Calu3 (cell line): ENCODE data around the gene CDK9. TPM values are rescaled to one million over a fixed set of nuclear protein-coding genes. Genes with fewer than 3 reads are reported as not detected.

Experiments
- BruUV-seq: library from RNA; stranded (reverse); fragments of 400-500 nt; replicated peaks from 2 replicates; lab custom pipeline; 2021; lab: Mats Ljungman, UMichigan
- CTCF ChIA-PET: fragments of 300-600 bp; sonication (Branson Sonifier 250); formaldehyde crosslinking; loops from one replicate; lab custom pipeline; 2022; ENCODE audit warnings: antibody characterized with exemption; lab: Charles Lee
- DNase-seq: peaks from one replicate; pipeline ENCODE4 v3.0.0; 2022
- H3K27ac Mint-ChIP-seq: one replicate; pipeline ENCODE4 v1.8.0; 2022; ENCODE audit warnings: mixed read lengths; ENCODE audit not compliant: unreplicated experiment
- H3K27me3 Mint-ChIP-seq: one replicate; pipeline ENCODE4 v1.8.0; 2022; ENCODE audit warnings: mixed read lengths; ENCODE audit not compliant: unreplicated experiment
- H3K36me3 Mint-ChIP-seq: one replicate; pipeline ENCODE4 v1.8.0; 2022; ENCODE audit warnings: mild to moderate bottlenecking, moderate library complexity, mixed read lengths; ENCODE audit not compliant: insufficient read depth, unreplicated experiment
- H3K4me1 Mint-ChIP-seq: one replicate; pipeline ENCODE4 v1.8.0; 2022; ENCODE audit warnings: mild to moderate bottlenecking, low read depth, mixed read lengths; ENCODE audit not compliant: unreplicated experiment
- H3K4me3 Mint-ChIP-seq: one replicate; pipeline ENCODE4 v1.8.0; 2022; ENCODE audit warnings: mild to moderate bottlenecking, low read depth, moderate library complexity, mixed read lengths; ENCODE audit not compliant: unreplicated experiment
- H3K9me3 Mint-ChIP-seq: one replicate; pipeline ENCODE4 v1.8.0; 2022; ENCODE audit warnings: low read depth, mixed read lengths; ENCODE audit not compliant: unreplicated experiment
- CTCF ChIP-seq: fragments of 200-600 bp; IDR thresholded peaks from one replicate; pipeline ENCODE4 v1.8.0; 2022; ENCODE audit warnings: antibody characterized with exemption; ENCODE audit not compliant: unreplicated experiment
- intact Hi-C: fragments of 100-400 bp; cut with micrococcal nuclease; formaldehyde crosslinking; loops from one replicate; pipeline ENCODE4 v1.10.0; 2022; ENCODE audit not compliant: unreplicated experiment
- total RNA-seq: library from RNA; stranded (reverse); gene quantifications from 2 replicates; pipeline ENCODE4 v1.2.3, GENCODE V29; 2022

The CDK9 gene
- total RNA-seq, 1 experiment from 2014 or later = 41.8 TPM

- intact Hi-C loops = no loop called here
Measured at GRCh38 chr9:127815512-127816361, 29.9 kb downstream of the CDK9 start.

GRCh38 chr9:127816362-127816725 lies 30.5 kb downstream of the CDK9 start:
- no TSS peak for BruUV-seq
- CTCF ChIA-PET = no interaction called here

More at GRCh38 chr9:127815512-127816361, 29.9 kb downstream of the CDK9 start:
- peaks cover 34% of the 10 kb centered on the region for H3K36me3 Mint-ChIP-seq
- no TSS peak for BruUV-seq
- H3K27ac Mint-ChIP-seq = no peak overlapping the region
- no peaks in the 10 kb centered on the region for H3K4me1 Mint-ChIP-seq
- H3K9me3 Mint-ChIP-seq = no peaks in the 10 kb centered on the region
- TF ChIP-seq CTCF = no peak
- DNase-seq = no peak
- no peaks in the 10 kb centered on the region for H3K27me3 Mint-ChIP-seq
- no peak overlapping the region for H3K4me3 Mint-ChIP-seq
- CTCF ChIA-PET = no interaction called here

GRCh38 chr9:127816728-127817127 lies 30.9 kb downstream of the CDK9 start:
- Mint-ChIP-seq H3K4me3 (no peak overlapping the region), H3K36me3 (peaks cover 32% of the 10 kb centered on the region), H3K9me3 (no peaks in the 10 kb centered on the region), H3K27ac (no peak overlapping the region), H3K4me1 (no peaks in the 10 kb centered on the region), H3K27me3 (no peaks in the 10 kb centered on the region)
- CTCF ChIA-PET = no interaction called here
- no TSS peak for BruUV-seq
- no peak for TF ChIP-seq CTCF
- DNase-seq = no peak
- intact Hi-C loops = no loop called here

More at GRCh38 chr9:127816362-127816725, 30.5 kb downstream of the CDK9 start:
- intact Hi-C loops = no loop called here
- no peak for DNase-seq
- no peaks in the 10 kb centered on the region for H3K4me1 Mint-ChIP-seq
- no peak for TF ChIP-seq CTCF
- no peaks in the 10 kb centered on the region for H3K9me3 Mint-ChIP-seq
- H3K27ac Mint-ChIP-seq = no peak overlapping the region
- no peak overlapping the region for H3K4me3 Mint-ChIP-seq
- no peaks in the 10 kb centered on the region for H3K27me3 Mint-ChIP-seq
- peaks cover 32% of the 10 kb centered on the region for H3K36me3 Mint-ChIP-seq

GRCh38 chr9:127817881-127818434 lies 32.1 kb downstream of the CDK9 start:
- no peak for DNase-seq
- CTCF ChIA-PET = no interaction called here
- Mint-ChIP-seq H3K27ac (peak overlapping the region; percentile 28), H3K4me1 (no peaks in the 10 kb centered on the region), H3K9me3 (no peaks in the 10 kb centered on the region), H3K27me3 (no peaks in the 10 kb centered on the region), H3K36me3 (peaks cover 32% of the 10 kb centered on the region), H3K4me3 (no peak overlapping the region)
- no TSS peak for BruUV-seq
- intact Hi-C loops = no loop called here
- TF ChIP-seq CTCF = no peak
